Measurements from ENCODE around the gene PLEKHG3.

The PLEKHG3 gene

GRCh38 chr14:64786296-64787149, 82.3 kb downstream of the PLEKHG3 start:
- no peak for DNase-seq (ENCODE audit: low spot score)

DNA sequence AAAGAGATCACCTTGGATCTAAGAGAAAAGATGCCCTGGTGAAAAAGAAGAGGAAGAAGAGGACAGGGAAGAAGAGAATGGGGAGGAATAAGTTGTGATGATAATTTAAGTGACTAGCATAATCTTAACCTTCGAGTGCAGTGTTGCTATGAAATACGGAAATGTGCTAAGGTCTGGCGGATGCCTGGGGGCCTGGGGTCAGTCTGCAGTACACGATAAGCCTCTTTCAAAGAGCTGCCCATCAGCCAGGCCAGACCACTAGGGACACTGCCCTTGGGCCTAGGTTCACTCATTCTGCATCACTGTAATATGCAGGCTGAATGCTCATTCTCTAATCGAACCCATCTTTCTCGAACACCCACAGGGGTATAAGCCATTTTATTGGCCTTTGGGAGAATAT, 83.4 kb downstream of the PLEKHG3 start:
- no peak for DNase-seq (ENCODE audit: low spot score)

GRCh38 chr14:64788706-64789105, 84.5 kb downstream of the PLEKHG3 start:
- no peak for DNase-seq (ENCODE audit: low spot score)

DNA sequence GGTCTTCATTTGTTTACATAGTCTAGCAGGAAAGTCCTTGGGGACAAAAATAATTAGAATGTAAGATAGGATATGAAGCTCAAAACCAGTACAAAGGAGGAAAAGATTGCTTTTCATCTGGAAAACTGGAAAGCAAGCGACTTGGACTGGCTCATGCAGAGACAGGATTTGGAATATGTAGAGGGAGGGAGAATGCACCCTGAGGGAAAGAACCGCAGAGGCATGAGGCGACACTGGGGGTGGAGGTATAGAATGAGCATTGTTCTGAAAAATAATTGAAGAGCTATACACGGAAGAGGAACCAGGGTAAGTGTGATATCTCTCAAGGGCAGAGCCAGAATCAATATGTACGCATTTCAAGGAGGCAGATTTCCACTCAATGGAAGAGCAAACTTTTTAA, 85.5 kb downstream of the PLEKHG3 start:
- DNase-seq (ENCODE audit: low spot score), result no peak

DNA sequence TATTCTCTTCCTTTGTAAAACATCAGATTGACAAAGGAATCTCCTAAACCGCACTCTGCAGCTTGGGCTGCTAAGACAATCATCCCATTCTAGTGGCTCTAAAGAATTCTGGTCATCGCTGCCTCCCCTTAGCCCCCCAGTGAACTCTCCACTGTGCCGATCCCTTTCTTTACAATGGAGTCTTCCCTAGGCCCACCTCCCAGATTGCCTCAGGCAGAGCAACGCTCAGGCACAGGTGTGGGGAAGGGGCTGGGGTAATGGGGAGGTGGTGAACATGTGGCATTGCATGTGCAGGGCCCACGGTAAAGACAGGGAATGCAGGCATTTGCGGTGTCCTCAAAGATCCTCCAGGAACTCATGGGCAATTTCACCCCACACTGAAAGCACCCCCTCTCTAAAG, 86.3 kb downstream of the PLEKHG3 start:
- no peak for DNase-seq (ENCODE audit: low spot score)

DNA sequence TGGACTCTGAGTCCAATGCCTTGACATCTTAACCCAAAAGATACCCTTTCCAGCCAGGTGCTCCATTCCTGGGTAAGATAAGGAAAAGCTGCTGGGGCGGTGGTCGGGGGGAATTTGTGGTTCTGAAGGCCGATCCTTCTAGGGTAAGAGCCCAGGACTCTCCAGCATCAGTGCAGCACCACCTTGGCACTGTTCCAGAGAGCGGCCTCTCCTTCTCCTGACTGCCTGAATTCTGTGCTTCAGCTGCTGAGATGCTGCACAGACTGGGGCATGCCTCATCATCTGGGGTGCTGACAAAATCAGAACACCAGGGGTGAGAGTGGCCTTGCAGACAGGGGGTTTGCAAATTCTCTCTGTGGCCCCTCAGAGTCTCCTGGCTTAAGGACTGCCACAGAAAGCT, 88.0 kb downstream of the PLEKHG3 start:
- no peak for DNase-seq (ENCODE audit: low spot score)

DNA sequence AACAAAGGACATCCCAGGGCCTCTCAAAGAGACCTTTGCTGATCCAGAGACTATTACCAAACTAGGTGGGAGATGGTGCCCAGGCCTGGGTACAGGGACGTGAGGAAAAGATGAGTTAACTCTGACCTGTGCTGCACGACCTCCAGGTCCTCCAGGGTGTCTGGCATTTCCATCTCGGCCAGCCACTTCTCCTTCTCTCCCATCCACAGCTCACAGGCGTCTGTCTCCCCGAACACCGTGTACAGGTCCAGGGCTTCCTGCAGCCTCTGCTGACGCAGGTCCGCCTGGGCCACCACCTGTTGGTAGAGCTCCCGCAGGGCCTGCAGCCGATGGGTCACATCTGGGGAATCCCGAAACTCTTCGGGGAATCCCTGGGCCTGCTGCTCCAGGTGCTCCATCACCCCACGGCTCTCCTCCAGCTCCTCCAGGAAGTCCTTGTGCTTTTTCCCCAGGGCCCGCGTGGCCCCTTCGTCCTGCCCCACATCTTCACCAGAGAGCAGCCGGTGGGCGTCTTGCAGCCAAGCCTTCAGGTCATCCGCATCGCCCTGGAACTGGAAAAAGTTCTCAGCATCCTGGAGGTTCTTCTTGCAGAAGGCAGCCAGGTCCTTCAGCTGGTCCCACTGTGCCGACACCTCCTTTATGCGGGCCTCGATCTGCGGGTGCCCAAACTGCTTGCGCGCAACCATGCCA, 88.8 kb downstream of the PLEKHG3 start:
- no peak for DNase-seq (ENCODE audit: low spot score)

- no peak for DNase-seq (ENCODE audit: low spot score)
Measured at GRCh38 chr14:64795211-64795610, 91.0 kb downstream of the PLEKHG3 start.

DNA sequence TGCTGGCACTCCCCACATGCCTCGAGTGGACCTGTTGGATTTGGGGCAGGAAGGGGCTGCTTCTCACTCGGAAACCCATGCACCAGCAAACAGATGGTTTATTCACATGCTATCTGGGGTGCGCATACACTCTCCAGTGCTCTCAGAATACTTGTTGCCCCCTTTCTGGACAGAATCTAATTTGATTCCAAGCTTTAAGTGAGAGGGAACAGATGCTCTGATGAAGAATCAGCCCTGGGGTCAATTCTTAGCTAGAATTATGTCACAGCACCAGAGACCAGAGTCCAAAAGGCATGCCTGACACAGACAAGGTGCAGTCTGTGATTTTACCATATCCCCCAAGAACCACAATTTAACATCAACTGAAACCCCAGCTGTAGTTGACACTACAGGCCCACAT, 91.7 kb downstream of the PLEKHG3 start:
- DNase-seq (ENCODE audit: low spot score), result no peak

- no peak for DNase-seq (ENCODE audit: low spot score)
Measured at GRCh38 chr14:64796369-64796768, 92.1 kb downstream of the PLEKHG3 start.

GRCh38 chr14:64799555-64799954, 95.3 kb downstream of the PLEKHG3 start:
- DNase-seq (ENCODE audit: low spot score), result no peak

Data from CD4-positive, alpha-beta T cell treated with Interleukin-2 at 100 ng/mL for 4 hours (primary cell).